CD4-positive, alpha-beta T cell treated with Interferon alpha-2 for 1 hour (primary cell): ENCODE data around the gene WIPF2.

ENCODE experiments used
- DNase-seq, 2 donors: peaks; one replicate each; pipeline ENCODE4 v3.0.0-alpha.2; 2020 to 2022

WIPF2 gene

DNA sequence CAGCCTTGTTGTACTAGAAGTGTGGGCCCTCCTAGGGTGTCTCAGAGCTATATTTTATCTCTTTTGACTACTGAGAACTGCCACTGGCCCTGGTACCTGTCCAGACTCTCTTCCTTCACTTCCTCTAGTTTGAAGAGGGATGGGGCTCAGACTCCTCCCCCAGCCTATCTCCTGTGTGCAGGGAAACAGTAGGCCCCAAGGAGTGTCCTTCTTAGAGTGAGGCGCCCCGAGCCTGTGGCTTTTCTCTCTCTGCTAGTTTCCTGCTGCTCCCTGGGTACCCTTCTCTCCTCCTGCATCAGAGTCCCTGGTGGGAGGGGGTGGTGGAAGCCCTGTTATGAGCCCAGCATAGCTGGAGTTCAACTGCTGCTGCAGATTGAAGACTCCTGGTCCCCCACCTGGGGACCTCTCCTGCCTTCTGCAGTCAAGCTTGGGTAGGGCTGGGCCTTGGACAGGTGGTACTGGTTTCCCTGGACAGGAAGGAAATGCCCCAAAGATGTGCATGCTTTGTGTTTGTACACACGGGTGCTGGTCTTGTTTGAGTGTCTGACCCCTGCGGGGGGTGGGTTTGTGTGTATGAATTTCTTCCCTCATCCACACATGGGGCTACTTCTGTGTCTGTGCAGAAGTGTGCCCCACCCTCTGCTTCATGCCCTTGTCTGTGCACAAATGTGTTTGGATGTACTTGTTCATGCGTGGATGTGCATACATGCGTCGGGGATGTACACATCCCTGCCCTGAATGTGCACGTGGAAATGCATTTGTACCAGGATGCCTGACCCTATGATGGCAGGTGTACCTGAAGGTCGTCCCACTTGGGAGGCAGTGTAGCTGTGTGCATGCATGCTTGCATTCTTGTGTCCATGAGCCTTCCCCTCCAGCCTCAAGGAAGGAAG, 96.8 kb downstream of the WIPF2 start:
- DNase-seq, result no peak

DNA sequence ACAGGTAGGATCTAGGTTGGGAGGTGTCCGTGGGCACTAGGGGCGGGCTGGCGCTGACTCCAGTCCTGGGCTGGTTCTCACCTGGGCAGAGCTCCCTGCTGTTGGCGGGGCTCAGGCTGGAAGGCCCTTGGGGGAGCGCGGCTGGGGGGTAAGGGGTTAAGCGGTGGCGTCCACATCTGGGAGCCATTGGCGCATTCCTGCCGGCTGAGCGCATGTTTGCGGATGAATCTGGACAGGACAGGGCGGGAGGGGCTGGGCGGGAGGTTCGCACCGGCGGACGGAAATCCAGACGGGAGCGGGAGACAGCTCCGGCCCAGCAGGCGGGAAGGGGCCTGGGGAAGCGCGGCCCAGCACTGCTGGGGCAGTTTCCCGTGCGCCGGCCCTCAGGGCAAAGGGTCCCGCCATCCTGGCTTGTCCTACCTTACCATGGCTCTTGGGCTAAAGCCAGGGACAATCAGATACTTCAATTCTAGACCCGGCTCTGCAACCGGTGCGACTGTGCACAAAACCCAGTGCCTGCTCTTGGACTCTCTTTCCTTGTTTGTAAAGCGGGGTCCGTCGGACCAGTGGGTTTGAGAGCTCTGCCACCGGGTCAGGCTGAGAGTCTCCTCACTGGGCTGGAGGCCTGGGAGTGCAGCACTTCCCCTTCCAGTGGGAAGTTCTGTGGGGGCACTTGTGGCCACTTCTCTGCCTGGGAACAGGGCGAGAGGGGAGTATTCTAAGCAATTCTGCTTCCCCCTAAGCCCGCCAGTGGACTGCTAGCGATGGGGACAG, 97.7 kb downstream of the WIPF2 start:
- no peak for DNase-seq

DNA sequence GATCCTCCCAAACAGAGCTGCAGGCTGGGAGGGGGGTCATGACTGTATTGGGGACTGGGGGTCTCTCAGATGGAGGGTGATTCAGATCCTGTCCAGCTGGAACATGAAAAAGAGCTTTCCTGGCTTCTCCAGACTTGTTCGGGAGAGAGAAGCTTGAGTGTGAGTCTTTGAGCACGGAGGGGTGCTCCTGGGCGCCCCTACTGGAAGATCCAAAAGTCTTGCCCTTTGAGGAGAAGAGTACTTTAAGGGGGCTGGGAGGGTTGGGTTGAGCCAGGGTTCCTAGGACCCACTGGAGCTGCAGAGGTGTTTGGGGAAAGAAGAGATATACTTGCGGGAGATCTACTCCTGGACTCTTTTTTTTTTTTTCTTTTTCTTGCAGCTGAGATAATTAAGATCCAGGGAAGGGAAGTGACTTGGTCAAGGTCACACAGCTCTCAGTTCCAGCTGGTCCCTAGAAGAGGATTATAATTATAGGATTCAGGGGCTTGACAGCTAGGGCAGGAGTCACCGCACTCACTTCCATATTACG, 98.3 kb downstream of the WIPF2 start:
- DNase-seq, result peak in 1 of 2 donors; percentile 67

DNA sequence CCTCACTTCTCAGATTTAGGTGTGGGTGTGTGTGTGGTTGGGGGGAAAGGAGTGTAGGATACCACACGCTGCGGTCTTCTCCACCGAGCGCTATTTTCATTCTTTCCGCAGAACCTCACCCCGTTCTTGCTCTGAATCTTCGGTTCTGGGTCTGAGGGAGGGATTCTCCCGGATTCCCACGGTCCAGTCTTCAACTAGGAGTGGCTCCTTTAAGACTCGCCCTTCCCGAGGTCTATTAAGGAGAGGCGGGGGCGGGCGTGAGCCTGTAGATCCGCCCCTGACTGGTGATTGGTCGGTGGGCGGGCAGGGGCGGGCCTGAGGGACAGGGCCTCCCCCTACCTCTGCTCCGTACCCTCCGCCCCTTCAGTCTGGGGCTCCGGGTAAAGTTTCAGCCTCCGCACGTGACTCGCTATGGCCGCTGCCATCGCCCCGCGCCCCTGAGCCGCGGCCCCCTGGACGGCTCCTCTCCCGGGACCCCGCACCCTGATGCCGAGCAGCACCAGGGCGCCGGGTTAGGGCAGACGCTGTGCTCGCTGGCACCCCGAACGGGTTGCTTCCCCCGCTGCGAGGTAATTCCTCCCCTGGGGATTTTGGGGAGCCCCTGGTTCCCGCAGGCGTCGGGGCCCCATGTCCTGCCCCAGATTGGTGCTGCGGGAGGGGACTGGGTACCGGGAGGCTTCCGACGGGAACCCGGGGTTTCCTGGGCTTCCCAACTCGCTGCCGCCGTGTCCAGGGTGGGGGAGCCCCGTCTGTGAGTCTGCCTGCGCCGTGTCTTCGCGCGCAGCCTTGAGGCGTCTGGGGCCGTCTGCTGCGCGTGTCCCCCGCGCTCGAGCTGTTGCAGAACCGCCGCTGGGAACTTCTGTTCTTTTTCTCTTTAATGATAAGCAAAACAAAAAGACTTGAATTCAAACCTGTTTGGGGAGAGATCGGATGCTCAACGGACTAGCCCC, 99.1 kb downstream of the WIPF2 start:
- DNase-seq, result peak; percentile 93 to 94

DNA sequence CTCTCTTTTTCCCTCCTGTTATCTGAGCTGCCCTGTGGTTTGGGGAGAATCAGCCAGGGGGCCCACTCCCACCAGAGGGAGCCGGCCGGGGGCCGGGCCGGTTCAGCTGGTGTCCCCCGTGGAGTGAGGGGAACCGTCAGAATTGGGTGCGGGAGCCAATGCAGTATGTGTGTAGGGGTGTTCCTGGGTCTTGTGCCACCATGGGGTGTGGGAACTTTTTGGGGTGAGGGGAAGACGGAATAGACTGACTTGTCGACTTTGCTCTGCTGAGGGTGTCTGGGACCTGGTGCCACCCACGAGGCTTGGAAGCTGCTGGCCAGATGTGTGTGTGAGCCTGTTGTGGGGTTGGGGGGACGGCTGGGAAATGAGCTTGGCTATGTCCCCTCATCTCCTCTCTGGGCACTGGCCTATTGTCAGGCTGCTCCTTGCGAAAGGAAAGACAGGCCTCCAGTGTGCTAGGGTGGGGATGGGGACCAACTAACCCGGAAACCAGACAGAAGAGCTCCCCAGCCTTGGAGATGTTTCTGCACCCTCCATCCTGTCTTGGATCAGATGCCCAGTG, 99.8 kb downstream of the WIPF2 start:
- peak in 1 of 2 donors; percentile 43 for DNase-seq

DNA sequence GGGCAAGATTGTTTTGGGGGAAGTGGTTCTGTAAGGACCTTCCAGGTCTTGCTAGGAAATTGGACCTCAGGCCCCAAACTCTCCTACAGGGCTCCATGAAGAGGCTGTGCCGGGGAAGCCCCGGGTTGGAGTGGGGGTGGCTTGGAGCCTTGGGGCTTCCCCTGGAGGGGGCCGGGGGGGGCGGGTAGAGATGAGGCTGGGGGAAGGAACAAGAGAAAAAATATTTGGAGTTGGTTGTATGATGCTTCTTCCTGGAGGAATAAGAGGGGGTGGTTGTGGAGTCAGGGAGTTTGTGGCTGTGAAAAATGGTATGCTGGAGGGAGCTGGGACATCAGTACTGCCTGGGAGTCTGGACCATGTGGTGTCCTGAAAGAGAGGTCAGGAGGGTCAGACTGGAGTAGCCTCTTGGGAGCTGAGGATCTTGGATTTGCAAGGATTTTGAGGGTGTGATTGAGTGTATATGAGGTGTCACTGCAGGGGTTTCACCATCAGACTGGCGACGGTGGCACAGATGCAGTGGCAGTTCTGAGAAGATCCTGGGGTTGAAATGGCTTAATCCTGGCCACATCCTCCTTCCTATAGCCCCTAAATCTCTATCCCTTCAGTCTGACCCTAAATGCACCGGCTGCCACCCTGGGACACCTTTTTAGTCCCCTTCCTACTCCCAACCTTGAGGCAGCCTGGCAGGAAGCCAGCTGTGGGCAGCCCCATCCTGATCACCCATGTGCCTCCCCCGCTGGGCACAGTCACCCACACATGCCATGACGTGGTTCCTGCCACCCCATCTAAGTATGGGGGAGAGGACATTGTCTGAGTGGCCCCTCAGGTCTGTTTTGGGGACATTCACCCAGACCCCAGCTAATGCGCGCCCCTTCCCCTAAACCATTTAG, 100.8 kb downstream of the WIPF2 start:
- DNase-seq, result peak; percentile 83 to 88

DNA sequence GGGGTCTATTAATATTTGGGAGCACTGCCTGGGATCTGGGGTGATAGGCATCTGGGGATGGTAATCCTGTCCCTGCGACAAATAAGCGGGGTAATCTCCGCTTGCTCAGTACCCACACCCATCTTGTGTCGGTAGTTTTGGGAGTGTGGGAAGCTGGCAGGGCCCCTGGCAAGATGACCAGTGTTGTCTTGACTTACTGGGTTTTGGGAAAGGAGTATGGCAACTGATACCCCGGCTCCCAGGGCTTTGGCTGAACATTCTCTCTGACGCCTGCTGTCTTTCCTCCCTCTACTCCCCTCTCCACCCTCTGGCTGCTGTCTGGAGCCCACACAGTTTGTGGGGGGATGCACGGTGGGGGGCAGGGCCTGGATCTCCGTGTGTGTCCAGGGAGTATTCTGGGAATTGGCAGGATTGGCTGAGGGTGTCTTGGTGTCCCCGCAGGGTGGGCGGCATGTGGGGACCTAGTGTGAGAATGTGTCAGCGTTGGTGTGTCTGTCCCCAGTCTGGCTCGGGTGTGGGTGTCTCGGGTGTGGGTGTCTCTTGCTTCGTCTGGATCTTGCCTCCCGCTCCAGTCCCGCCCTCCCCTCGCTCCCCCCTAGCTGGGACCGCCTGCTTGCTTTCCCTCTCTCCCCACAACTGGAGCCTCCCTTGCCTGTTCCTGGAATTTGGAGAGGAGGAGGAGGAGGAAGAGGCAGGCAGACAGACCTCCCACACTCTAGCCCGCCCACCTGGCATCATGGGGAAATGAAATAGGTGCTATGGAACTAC, 101.8 kb downstream of the WIPF2 start:
- DNase-seq, result peak; percentile 63 to 76

DNA sequence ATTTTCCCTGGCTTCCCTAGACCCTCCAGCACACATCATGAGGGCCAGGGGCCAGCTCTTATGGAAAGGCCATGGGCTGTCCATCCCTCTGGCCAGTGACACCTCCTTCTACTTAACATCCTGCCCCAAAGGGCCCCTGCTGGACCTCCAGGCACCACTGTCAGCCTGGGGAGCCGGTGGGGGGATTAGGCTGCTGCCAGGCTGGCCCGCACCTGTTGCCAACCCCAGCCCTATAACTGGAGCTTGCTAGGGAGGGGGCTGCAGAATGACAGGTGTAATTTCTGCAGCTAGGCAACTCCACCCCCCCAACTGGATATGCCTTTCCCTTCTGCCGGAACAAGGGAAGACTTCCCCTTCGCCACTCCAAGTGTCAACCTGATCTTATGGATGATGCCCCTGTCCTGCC, 102.4 kb downstream of the WIPF2 start:
- DNase-seq, result peak in 1 of 2 donors; percentile 41

DNA sequence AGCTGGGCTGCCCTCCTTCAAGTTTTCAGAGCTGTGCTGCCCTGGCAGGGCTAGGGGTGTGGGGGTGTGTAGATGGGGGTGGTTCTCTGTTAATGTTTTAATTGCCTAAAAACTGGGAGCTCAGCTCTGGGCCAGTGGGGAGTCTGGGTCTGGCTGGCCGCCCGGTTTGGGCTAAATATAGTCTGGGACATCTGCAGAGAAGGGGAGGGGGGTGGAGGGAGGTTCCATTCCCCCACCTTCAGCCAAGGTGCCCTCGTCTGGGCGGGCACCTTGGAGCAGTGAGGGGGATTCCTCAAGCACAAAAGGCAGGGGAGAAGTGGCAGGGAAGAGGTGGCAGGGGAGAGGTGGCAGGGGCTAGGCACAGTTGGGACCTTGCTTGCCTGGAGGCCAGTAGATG, 102.9 kb downstream of the WIPF2 start:
- peak in 1 of 2 donors; percentile 24 for DNase-seq

DNA sequence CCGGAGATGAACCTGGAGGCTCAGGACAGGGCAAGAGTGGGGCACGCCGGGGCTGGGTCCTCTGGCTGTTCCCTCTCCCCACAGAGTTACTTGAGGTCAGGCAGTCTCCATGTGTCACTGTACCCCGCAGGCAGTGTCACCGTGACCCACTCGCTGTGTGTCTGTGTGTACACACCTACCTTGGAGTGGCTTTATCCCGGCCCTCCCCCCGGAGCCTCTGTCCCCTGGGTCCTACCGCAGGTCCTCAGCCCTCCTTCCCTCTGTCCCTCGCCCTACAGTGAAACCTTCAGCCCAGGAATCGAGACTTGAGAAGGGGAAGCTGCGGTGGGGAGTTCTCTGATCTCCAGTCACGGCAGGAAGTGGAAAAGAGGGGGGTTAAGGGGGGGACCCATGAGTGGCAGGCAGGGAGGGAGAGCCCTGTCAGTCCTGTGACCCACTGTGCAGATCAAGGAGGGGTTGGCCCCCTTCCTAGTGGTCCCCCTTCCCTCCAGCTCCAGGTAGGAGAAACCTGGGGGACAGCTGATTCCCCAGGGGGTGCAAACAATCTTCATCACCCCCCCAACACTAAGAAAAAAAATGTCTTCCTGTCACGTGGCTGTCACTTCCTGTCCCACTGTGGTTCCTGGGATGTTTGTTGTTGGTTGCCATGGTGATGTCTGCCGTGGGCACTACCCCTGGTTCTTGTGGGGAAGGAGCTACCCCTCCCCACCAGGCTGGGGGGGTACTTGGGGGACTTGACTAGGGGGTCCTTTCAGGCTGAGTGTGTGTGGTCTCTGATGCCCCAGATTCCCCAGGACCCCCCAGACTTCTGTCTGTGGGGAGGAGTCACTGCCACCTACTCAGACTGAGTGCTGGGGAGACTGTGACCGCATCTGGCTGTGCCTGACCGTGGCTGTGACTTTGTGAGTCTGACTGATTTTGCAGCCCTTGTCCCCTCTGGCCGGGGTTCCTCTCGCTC, 103.5 kb downstream of the WIPF2 start:
- DNase-seq, result peak; percentile 96

DNA sequence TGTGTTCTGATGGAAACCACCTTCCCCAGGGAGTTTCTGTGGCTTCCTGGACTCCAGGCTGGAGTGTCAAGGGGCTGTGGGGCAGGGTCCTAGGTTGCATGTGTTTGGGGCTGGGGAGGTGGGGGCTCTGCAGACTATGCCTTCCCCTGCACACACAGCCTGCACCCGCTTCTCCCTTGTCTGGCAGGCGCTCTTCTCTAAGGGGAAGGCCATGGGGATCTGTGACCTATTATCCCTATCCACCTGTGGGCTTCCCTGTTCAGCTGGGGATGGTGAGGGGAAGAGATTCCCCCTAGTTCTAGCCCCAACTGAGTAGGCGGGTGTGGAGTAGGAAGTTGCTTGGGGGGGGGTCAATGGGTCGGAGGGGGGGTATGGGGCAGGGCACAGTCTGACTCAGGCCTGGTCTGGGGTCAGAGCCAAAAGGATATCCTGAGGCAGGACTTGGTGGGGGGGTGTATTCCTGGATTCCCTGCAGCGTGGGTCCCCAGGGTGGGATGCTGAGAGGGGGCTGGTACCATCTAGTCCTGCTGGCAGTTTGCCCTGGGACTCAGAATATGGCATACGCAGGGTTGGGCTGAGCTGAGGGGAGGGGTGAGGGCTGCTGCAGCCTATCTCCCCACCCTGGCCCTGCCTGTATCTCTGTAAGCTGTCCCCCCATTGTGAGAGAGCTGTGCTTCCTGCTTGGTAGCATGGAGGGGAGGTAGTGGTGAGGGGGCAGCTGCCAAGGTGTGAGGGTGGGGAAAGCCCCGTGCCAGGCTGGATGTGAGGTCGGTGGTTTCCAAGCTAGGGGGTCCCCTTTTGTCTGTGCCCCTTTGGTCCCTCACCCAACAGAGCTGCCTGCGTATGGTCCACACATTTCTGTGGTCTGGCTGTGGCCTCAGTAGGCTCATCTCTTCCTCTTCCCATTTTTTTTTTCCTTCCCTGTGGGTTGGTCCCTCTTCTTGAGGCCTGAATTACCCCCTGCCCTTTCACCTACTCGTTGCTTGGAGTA, 104.6 kb downstream of the WIPF2 start:
- peak; percentile 89 to 91 for DNase-seq

DNA sequence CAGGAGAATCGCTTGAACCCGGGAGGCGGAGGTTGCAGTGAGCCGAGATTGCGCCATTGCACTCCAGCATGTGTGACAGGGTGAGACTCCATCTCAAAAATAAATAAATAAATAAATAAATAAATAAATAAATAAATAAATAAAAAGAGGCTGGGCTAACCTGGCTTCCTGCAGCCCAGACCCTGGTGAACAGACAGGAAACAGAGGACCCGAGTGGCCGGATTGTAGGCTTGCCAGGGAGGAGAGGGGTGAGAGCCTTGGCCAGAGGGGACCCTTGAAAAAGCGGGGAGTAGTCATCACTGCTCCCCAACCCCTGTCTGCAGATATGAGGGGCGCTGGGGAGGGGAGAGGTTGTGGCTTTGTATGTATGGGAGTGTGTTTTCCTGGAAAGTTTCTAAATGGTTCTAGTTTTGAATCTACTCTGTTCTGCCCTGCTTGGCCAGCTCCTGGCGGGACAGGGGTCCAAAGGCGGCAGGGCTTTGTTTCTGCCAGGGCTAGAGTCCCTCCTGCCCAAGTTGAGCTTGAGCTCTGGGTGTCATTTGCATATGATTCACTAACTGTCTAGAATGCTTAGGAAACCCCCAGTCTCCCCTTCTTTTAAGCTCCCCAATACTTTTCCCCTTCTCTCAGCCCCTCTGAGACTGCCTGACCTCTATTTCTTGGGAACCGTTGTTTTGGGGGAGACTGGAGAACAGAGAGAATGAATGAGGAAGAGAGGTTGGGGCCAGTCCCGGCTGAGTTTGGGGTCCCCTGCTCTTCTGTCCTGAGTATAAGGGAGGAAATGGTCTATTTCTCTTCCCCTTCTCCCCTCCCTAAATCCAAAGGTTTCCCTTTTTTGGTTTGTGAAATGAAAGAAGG, 106.3 kb downstream of the WIPF2 start:
- DNase-seq, result peak; percentile 46 to 64

DNA sequence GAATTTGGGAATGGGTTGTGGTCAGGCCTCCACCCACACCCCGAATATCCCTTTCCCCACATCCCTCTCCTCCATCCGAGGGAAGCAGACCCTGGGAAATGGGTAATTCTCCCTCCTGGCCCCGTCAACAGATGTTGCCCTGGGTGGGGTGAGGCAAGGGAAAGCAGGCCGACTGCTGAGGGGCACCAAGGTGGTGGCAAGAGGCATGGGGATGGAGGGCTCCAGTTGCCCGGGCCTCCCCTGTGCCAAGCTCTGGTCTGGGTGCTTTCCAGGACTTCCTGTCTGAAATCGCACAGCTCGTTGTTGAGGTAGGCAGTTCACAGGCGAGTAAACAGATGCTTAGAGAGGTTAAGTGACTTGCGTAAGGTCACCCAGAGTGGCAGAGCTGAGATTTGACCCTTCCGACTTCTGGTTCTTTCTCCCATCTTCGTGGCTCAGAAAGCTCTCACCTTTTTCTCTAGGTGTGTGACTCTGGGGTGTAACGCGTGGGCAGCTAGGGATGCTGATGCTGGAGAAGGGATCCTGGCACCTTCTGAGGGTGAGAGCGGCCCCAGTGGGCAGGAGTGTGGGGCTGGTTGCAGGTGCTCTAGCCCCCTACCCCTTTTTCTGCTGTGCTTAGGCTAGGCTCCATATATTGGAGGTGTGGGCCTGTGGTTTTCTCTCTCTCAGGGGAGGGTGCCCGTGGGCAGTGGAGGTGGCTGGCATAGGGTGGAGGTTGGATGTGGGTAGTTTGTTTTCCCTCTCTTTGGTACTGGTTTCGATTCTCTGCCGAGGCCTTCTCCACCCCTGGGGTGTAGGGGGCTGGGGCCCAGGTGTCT, 107.1 kb downstream of the WIPF2 start:
- peak; percentile 81 to 88 for DNase-seq

DNA sequence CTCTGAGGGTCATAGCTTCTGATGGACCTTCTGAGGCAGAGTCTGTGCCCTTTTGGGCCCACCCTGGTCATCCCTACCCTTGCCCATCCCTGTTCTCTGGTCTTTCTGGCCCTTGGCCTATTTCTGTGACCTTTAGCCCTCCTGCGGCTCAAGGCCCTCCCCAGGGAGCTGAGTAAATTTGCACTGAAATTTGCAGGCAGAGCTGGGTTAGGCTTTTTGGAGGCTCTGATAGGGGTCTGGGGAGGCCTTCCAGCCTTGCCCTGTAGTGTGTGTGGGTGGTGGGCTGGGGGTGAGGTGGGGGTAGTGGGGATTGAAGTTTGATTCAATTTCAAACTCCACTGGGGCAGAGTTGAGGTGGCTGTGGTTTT, 107.7 kb downstream of the WIPF2 start:
- no peak for DNase-seq

DNA sequence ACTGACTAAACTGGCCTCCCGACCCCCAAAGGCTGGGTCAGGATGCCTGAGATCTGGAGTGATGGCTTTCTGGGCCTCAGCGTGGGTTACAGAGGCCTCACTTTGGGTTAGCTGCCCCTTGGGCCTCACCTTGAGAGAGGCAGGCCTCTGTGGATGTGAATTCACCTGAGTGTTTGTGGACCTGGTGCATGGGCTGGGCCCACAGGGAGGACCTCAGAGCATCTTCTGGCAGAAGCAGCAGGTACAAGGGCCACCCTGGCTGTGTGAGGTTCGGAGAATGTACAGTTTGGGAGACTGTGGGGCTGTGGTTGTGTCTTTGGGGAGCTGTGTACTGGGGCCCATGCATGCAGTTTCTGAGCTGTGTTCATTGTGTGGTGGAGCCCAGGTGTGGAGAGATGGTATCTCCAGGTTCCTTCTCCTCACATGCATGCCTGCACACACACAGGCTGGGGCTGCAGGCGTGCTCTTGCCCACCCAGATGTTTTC, 108.2 kb downstream of the WIPF2 start:
- DNase-seq, result no peak
